Vagina (tissue), 2 donors: ENCODE results near the gene CHRNB1.
A peak's percentile ranks its signal among the peaks of the same experiment; 100 is the strongest.

Experiments
- CTCF ChIP-seq, 3 experiments: fragments of 450-650 bp in 2 of 3; fragments of 200-600 bp in 1 of 3; sonication (generic) in 1 of 3; IDR thresholded peaks; one replicate each; pipeline ENCODE4 v1.5.1; 2017 to 2019; ENCODE audit warnings: antibody characterized with exemption in 3 of 3, mild to moderate bottlenecking in 2 of 3, moderate library complexity in 2 of 3
- POLR2A ChIP-seq, 2 donors: fragments of 450-650 bp; IDR thresholded peaks; one replicate each; pipeline ENCODE4 v1.6.1; 2017; ENCODE audit warnings: antibody characterized with exemption in 2 of 2, mild to moderate bottlenecking in 2 of 2, moderate library complexity in 2 of 2

GRCh38 chr17:7484919-7485377 lies 40.1 kb downstream of the CHRNB1 start:
- TF ChIP-seq CTCF (IDR thresholded peaks at IDR 0.05) (peak in 1 of 3 experiments; percentile 23), POLR2A (IDR thresholded peaks at IDR 0.05) (no peak)
